Parathyroid adenoma (tissue), 2 donors: ENCODE results near the gene DESI2.

Experiments used
- H2AFZ ChIP-seq: fragments of 300-600 bp; sonication (generic); one replicate; pipeline ENCODE4 v1.7.0; 2017; ENCODE audit warnings: antibody characterized with exemption, mild to moderate bottlenecking
- H3K27ac ChIP-seq: fragments of 300-600 bp; sonication (generic); one replicate; pipeline ENCODE4 v1.7.0; 2017
- H3K27me3 ChIP-seq: fragments of 300-600 bp; sonication (generic); one replicate; pipeline ENCODE4 v1.7.0; 2017; ENCODE audit warnings: low read length; ENCODE audit not compliant: control insufficient read depth, insufficient read depth
- H3K36me3 ChIP-seq: fragments of 300-600 bp; sonication (generic); one replicate; pipeline ENCODE4 v1.7.0; 2017; ENCODE audit warnings: low read length; ENCODE audit not compliant: control insufficient read depth, insufficient read depth
- H3K4me1 ChIP-seq: fragments of 300-600 bp; sonication (generic); one replicate; pipeline ENCODE4 v1.7.0; 2017; ENCODE audit warnings: control low read depth
- H3K4me2 ChIP-seq: fragments of 300-600 bp; sonication (generic); one replicate; pipeline ENCODE4 v1.7.0; 2017; ENCODE audit warnings: low read length
- H3K4me3 ChIP-seq: fragments of 300-600 bp; sonication (generic); one replicate; pipeline ENCODE4 v1.7.0; 2017; ENCODE audit warnings: low read depth, low read length
- H3K79me2 ChIP-seq: fragments of 300-600 bp; sonication (generic); one replicate; pipeline ENCODE4 v1.7.0; 2017; ENCODE audit warnings: control low read depth
- H3K9ac ChIP-seq: fragments of 300-600 bp; sonication (generic); one replicate; pipeline ENCODE4 v1.7.0; 2017; ENCODE audit warnings: mild to moderate bottlenecking
- H3K9me3 ChIP-seq: fragments of 300-600 bp; sonication (generic); one replicate; pipeline ENCODE4 v1.7.0; 2017; ENCODE audit warnings: low read length; ENCODE audit not compliant: control insufficient read depth
- TF ChIP-seq, protein P1 (sequence below): fragments of 300-600 bp; sonication (generic); IDR thresholded peaks from one replicate; pipeline ENCODE4 v1.7.0; 2017; ENCODE audit warnings: antibody characterized with exemption, mild to moderate bottlenecking
- donor health status: primary hyperparathyroidism.

The DESI2 gene

DNA sequence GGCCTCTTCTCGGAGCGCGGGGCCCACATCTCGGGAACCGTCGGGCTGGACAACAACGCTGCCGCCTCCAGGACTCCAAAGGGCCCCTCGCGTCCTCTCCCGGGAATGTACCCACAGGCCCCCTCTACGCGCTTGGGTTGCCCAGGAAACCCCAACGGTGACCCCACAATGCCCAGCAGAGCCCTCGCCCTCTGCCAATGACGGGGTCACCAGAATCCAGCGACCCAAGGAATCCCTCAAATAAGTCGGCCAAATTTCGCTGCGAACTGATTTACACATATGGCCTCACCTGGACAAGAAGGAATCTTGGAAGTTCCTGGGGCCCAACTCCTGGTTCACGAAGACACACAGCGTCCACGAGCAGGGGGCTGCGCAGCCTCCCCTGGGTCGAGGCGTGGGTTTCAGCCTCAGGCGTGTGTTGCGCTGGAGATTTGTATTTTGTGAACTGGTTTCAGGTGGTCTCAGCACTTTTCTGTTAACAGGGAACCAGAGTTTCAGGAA is 78.1 kb downstream of the DESI2 start:
- Histone ChIP-seq H2AFZ (peak overlapping the region; percentile 78), H3K27me3 (no peaks in the 10 kb centered on the region), H3K79me2 (no peaks in the 10 kb centered on the region), H3K4me2 (no peak overlapping the region), H3K4me1 (no peaks in the 10 kb centered on the region), H3K4me3 (no peak overlapping the region), H3K9me3 (peaks cover 4% of the 10 kb centered on the region), H3K9ac (no peak overlapping the region), H3K36me3 (no peaks in the 10 kb centered on the region), H3K27ac (no peak overlapping the region)
- TF ChIP-seq, protein P1, sequence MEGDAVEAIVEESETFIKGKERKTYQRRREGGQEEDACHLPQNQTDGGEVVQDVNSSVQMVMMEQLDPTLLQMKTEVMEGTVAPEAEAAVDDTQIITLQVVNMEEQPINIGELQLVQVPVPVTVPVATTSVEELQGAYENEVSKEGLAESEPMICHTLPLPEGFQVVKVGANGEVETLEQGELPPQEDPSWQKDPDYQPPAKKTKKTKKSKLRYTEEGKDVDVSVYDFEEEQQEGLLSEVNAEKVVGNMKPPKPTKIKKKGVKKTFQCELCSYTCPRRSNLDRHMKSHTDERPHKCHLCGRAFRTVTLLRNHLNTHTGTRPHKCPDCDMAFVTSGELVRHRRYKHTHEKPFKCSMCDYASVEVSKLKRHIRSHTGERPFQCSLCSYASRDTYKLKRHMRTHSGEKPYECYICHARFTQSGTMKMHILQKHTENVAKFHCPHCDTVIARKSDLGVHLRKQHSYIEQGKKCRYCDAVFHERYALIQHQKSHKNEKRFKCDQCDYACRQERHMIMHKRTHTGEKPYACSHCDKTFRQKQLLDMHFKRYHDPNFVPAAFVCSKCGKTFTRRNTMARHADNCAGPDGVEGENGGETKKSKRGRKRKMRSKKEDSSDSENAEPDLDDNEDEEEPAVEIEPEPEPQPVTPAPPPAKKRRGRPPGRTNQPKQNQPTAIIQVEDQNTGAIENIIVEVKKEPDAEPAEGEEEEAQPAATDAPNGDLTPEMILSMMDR, result no peak

DNA sequence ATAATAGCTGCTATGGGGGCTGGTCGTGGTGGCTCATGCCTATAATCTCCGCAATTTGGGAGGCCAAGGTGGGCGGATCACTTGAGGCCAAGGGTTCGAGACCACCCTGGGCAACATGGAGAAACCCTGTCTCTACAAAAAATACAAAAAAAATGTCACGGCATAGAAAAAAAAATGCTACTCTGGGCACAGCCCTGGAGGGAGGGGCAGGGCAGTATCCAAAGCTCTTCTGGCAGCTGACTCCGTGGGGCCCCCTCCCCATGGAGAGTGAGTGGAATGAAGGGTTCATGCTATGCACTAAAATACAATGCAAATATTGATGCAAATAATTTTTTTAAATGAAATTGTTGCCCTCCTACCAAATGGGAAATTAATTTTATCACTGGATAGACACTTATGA is 78.7 kb downstream of the DESI2 start:
- Histone ChIP-seq H3K27ac (no peak overlapping the region), H3K4me3 (no peak overlapping the region), H3K79me2 (no peaks in the 10 kb centered on the region), H2AFZ (no peak overlapping the region), H3K27me3 (no peaks in the 10 kb centered on the region), H3K4me2 (no peak overlapping the region), H3K9me3 (peaks cover 4% of the 10 kb centered on the region), H3K36me3 (no peaks in the 10 kb centered on the region), H3K9ac (no peak overlapping the region), H3K4me1 (no peaks in the 10 kb centered on the region)
- TF ChIP-seq, protein P1, result no peak

DNA sequence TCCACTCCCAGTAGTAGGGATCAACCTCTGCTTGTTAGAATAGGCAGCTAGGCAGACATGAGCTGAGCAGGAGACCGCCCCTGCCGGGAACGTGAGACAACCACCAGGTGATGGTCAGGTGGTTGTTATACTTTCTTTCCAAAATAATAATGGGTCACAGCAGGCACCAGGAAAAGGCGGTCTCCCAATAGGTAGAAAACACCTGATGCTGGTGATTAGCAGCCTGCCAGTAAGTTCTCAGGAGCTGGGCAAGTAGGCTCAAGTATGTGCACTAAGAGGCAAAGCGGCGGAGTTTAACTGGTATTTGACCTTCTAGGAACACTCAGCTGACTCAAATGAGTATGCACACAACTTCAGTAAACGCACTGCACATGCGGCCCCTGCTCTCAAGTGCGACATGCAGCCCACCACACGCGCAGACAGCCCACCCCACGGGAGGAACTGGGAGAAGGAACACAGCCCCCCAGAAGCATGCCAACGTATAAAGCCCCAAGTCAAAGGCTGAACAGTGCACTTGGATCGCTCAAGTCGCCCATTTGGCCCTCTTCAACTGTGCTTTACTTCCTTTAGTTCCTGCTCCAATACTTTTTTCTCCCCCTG is 80.0 kb downstream of the DESI2 start:
- Histone ChIP-seq H3K4me1 (no peaks in the 10 kb centered on the region), H3K79me2 (no peaks in the 10 kb centered on the region), H3K27ac (no peak overlapping the region), H3K9ac (no peak overlapping the region), H3K36me3 (no peaks in the 10 kb centered on the region), H3K4me2 (no peak overlapping the region), H2AFZ (no peak overlapping the region), H3K4me3 (no peak overlapping the region), H3K27me3 (no peaks in the 10 kb centered on the region), H3K9me3 (peaks cover 4% of the 10 kb centered on the region)
- TF ChIP-seq, protein P1, result no peak

DNA sequence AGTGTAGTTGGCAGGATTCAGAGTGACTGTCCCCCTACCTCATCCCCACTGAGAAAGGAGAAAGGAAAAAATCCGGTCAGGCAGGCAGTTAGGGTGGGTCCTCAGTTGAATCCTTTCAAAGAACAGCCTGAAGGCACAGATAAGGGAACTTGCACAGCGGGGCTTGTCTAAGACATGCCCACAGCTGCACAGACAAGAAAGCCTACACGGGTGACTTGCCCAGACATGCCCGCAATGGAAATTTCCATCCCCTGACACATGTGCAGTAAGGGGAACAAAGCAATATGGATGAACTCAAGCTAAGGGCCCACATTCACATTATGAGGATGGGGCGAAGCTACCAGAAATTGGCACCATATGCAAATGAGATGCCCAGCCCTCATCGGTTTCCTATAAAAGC is 82.5 kb downstream of the DESI2 start:
- H3K79me2 ChIP-seq, result no peaks in the 10 kb centered on the region
- no peaks in the 10 kb centered on the region for H3K27me3 ChIP-seq
- H3K9me3 ChIP-seq, result peaks cover 4% of the 10 kb centered on the region
- no peaks in the 10 kb centered on the region for H3K36me3 ChIP-seq
- no peak overlapping the region for H3K9ac ChIP-seq
- H3K4me2 ChIP-seq, result no peak overlapping the region
- H2AFZ ChIP-seq, result no peak overlapping the region
- peaks cover 3% of the 10 kb centered on the region for H3K4me1 ChIP-seq
- TF ChIP-seq, protein P1, result no peak
- H3K4me3 ChIP-seq, result no peak overlapping the region
- no peak overlapping the region for H3K27ac ChIP-seq
